ENCODE data around the gene YAP1.
"Not testable (repeated sequence)": the region's sequence is repeated elsewhere in the genome, so short reads cannot be mapped to it uniquely, and the experiment has no call there.

The YAP1 gene

GRCh38 chr11:102199673-102200072 lies 89.4 kb downstream of the YAP1 start:
- Histone ChIP-seq H3K4me1 (ENCODE audit: control insufficient read depth, insufficient read depth, low read length, unreplicated experiment) (peaks cover 28% of the 10 kb centered on the region), H3K27me3 (ENCODE audit: insufficient read depth, low read length) (no peaks in the 10 kb centered on the region), H3K79me2 (ENCODE audit: control insufficient read depth, insufficient read depth, low read length, unreplicated experiment) (peaks cover 29% of the 10 kb centered on the region), H3K27ac (ENCODE audit: low read depth, low read length) (no peak overlapping the region), H3K4me3 (ENCODE audit: low read depth, low read length) (no peak overlapping the region), H2AFZ (ENCODE audit: low read length, unreplicated experiment) (no peak overlapping the region), H3K36me3 (ENCODE audit: insufficient read depth, low read length) (peaks cover 16% of the 10 kb centered on the region)

DNA sequence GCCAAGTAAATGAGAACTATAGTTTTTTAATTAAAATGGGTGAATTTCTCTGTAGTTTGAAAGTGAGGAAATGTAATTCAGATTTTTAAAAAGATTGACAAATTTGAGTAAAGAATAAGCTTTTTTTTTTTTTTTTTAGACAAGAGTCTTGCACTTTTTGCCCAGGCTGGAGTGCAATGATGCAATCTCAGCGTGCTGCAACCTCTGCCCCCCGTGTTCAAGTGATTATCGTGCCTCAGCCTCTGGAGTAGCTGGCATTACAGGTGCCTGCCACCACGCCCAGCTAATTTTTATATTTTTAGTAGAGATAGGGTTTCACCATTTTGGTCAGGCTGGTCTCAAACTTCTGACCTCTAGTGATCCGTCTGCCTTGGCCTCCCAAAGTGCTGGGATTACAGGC lies 90.1 kb downstream of the YAP1 start:
- H3K27me3 ChIP-seq (ENCODE audit: insufficient read depth, low read length); H3K27ac ChIP-seq (ENCODE audit: low read depth, low read length); H3K36me3 ChIP-seq (ENCODE audit: insufficient read depth, low read length); H2AFZ ChIP-seq (ENCODE audit: low read length, unreplicated experiment); H3K4me3 ChIP-seq (ENCODE audit: low read depth, low read length): not testable (repeated sequence)
- peaks cover 26% of the 10 kb centered on the region for H3K79me2 ChIP-seq (ENCODE audit: control insufficient read depth, insufficient read depth, low read length, unreplicated experiment)
- peaks cover 28% of the 10 kb centered on the region for H3K4me1 ChIP-seq (ENCODE audit: control insufficient read depth, insufficient read depth, low read length, unreplicated experiment)

DNA sequence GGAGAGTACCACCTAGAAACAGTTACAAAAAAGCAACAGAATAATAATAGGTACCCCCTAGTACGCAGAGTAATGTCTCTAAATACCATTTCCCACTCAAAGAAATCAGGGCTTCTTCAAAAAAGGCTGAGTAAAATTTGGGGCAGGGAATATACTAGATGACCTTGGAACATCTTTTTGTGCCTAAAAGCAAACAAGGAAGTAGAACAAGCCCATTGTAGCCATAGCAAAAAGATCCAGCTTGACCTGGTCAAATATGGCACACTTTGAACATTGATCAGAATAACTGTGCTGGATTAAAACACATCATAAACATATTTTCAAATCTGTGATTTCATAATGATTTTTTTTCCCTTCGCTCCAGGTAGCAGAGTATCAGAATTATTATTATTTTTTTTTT lies 91.5 kb downstream of the YAP1 start:
- Histone ChIP-seq H3K36me3 (ENCODE audit: insufficient read depth, low read length) (peaks cover 12% of the 10 kb centered on the region; the same call in 1 of the 2 replicates), H3K4me1 (ENCODE audit: control insufficient read depth, insufficient read depth, low read length, unreplicated experiment) (peaks cover 16% of the 10 kb centered on the region), H3K27me3 (ENCODE audit: insufficient read depth, low read length) (no peaks in the 10 kb centered on the region), H3K27ac (ENCODE audit: low read depth, low read length) (no peak overlapping the region), H3K4me3 (ENCODE audit: low read depth, low read length) (no peak overlapping the region), H3K79me2 (ENCODE audit: control insufficient read depth, insufficient read depth, low read length, unreplicated experiment) (peaks cover 19% of the 10 kb centered on the region), H2AFZ (ENCODE audit: low read length, unreplicated experiment) (no peak overlapping the region)

DNA sequence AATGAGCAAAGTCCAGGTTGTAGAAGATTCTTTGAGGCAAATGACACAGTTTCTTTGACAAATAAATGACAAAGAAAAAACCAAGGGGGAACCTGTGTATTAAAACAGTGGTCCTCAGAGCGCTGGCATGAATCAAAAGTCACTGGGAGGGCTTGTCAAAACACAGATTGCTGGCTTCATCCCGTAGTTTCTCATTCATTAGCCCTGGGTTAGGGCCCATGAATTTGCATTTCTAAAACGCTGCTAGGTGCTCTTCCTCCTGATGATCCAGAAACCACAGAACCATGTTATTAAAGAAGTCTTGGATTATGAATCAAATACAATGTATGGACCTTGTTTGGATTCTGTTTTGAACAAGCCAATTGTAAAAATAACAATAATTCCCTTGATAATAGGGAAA lies 92.7 kb downstream of the YAP1 start:
- H3K27me3 ChIP-seq (ENCODE audit: insufficient read depth, low read length) = no peaks in the 10 kb centered on the region
- peaks cover 12% of the 10 kb centered on the region; the same call in 1 of the 2 replicates for H3K36me3 ChIP-seq (ENCODE audit: insufficient read depth, low read length)
- no peak overlapping the region for H3K4me3 ChIP-seq (ENCODE audit: low read depth, low read length)
- H2AFZ ChIP-seq (ENCODE audit: low read length, unreplicated experiment) = no peak overlapping the region
- no peak overlapping the region for H3K27ac ChIP-seq (ENCODE audit: low read depth, low read length)
- H3K79me2 ChIP-seq (ENCODE audit: control insufficient read depth, insufficient read depth, low read length, unreplicated experiment) = peaks cover 19% of the 10 kb centered on the region
- H3K4me1 ChIP-seq (ENCODE audit: control insufficient read depth, insufficient read depth, low read length, unreplicated experiment) = peaks cover 10% of the 10 kb centered on the region

DNA sequence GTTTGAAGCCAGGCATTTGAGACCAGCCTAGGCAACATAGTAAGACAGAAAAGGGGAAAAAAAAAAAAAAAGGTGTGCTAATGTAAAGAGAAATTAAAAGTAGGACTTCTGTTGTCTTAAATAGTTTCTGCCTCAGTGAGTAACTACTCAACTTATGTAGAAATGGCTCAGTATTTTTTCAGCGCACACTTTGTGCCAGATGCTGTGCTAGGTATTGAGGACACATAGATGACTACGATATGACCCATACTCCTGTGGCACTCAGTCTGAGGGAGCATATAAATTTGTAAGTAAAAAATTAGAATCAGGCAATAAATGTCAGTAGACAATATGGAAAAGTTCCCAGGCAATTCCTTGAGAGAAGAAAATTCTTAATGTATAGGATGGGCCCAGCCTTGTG lies 93.9 kb downstream of the YAP1 start:
- Histone ChIP-seq H3K79me2 (ENCODE audit: control insufficient read depth, insufficient read depth, low read length, unreplicated experiment) (peaks cover 16% of the 10 kb centered on the region), H3K27me3 (ENCODE audit: insufficient read depth, low read length) (no peaks in the 10 kb centered on the region), H3K4me1 (ENCODE audit: control insufficient read depth, insufficient read depth, low read length, unreplicated experiment) (peaks cover 10% of the 10 kb centered on the region), H2AFZ (ENCODE audit: low read length, unreplicated experiment) (no peak overlapping the region), H3K4me3 (ENCODE audit: low read depth, low read length) (no peak overlapping the region), H3K27ac (ENCODE audit: low read depth, low read length) (peak overlapping the region; percentile 42; the same call in 1 of the 2 replicates), H3K36me3 (ENCODE audit: insufficient read depth, low read length) (peaks cover 23% of the 10 kb centered on the region; the same call in 1 of the 2 replicates)

GRCh38 chr11:102205805-102206204 lies 95.6 kb downstream of the YAP1 start:
- Histone ChIP-seq H3K4me1 (ENCODE audit: control insufficient read depth, insufficient read depth, low read length, unreplicated experiment) (peaks cover 10% of the 10 kb centered on the region), H3K79me2 (ENCODE audit: control insufficient read depth, insufficient read depth, low read length, unreplicated experiment) (peaks cover 16% of the 10 kb centered on the region), H3K27ac (ENCODE audit: low read depth, low read length) (no peak overlapping the region), H2AFZ (ENCODE audit: low read length, unreplicated experiment) (no peak overlapping the region), H3K27me3 (ENCODE audit: insufficient read depth, low read length) (no peaks in the 10 kb centered on the region), H3K36me3 (ENCODE audit: insufficient read depth, low read length) (peaks cover 33% of the 10 kb centered on the region), H3K4me3 (ENCODE audit: low read depth, low read length) (no peak overlapping the region)

DNA sequence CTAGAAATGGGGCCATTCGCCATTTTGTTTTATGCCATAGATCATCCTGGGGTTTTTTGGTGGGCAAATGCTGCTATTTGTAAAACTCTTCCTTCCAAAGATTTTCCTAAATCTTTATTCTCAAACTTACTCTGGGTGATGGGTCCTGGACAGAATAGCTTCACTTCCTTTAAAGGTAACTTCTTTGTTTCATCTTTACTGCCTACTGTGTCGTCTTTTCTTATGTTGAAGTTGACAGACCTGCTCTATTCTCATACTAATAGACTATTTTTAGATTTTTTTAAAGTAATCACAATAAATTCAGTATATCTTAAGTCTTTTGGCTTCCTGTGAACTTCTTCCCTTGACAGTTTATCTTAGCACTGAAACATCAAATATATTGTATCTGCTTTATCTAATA lies 98.6 kb downstream of the YAP1 start:
- Histone ChIP-seq H3K27me3 (ENCODE audit: insufficient read depth, low read length) (no peaks in the 10 kb centered on the region), H2AFZ (ENCODE audit: low read length, unreplicated experiment) (no peak overlapping the region), H3K79me2 (ENCODE audit: control insufficient read depth, insufficient read depth, low read length, unreplicated experiment) (peaks cover 8% of the 10 kb centered on the region), H3K36me3 (ENCODE audit: insufficient read depth, low read length) (peaks cover 35% of the 10 kb centered on the region), H3K27ac (ENCODE audit: low read depth, low read length) (no peak overlapping the region), H3K4me1 (ENCODE audit: control insufficient read depth, insufficient read depth, low read length, unreplicated experiment) (peaks cover 3% of the 10 kb centered on the region), H3K4me3 (ENCODE audit: low read depth, low read length) (no peak overlapping the region)

DNA sequence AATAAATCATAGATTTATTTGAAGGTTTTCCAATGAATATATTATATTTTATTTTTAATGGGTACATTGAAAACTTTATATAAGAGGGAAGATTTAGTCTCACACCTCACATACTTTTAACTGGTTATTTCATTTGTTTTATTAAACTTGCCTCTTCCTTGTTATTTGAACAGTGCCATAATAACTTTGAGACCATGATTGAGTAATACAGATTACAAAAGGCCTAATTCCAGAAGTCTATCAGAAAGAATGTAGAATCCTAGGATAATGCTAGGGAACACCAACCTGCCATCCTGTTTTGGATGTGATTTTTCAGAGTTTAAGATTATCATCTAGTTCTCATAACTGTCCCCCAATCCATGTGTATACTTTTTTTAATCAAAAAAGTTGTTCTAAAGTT lies 104.4 kb downstream of the YAP1 start:
- Histone ChIP-seq H3K4me3 (ENCODE audit: low read depth, low read length) (no peak overlapping the region), H3K27ac (ENCODE audit: low read depth, low read length) (no peak overlapping the region), H3K36me3 (ENCODE audit: insufficient read depth, low read length) (peaks cover 39% of the 10 kb centered on the region), H3K4me1 (ENCODE audit: control insufficient read depth, insufficient read depth, low read length, unreplicated experiment) (no peaks in the 10 kb centered on the region), H3K27me3 (ENCODE audit: insufficient read depth, low read length) (no peaks in the 10 kb centered on the region), H3K79me2 (ENCODE audit: control insufficient read depth, insufficient read depth, low read length, unreplicated experiment) (no peaks in the 10 kb centered on the region), H2AFZ (ENCODE audit: low read length, unreplicated experiment) (no peak overlapping the region)

DNA sequence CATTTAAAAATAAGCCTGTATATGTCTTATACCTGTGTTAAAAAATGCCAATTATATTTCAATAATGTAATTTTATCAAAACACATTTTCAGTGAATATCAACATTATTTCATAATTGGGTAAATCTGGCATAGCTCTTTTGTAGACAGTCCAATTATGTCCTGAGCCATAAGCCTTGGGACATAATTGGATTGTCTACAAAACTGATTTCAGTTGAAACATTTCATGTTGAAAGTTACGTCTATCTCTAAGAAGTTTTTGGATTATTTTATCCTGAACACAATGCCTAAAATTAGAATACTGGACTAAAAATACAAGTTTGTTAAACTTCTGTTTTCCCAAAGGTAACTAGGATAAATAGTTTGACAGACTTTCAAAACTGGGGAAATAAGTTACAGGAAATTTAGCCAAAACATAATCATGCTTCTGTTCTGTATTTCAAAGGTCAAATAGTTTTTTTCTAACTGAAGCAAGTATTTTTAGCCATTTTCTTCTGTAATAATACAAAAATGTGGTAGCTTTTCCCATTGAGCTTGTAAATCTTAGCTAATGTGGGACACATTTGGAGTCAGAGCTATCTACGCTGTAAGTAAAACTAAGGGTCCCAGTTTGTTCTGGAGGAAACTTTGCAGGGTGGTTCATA lies 106.3 kb downstream of the YAP1 start:
- Histone ChIP-seq H3K27ac (ENCODE audit: low read depth, low read length) (no peak overlapping the region), H3K4me1 (ENCODE audit: control insufficient read depth, insufficient read depth, low read length, unreplicated experiment) (peaks cover 15% of the 10 kb centered on the region), H2AFZ (ENCODE audit: low read length, unreplicated experiment) (no peak overlapping the region), H3K27me3 (ENCODE audit: insufficient read depth, low read length) (no peaks in the 10 kb centered on the region), H3K36me3 (ENCODE audit: insufficient read depth, low read length) (peaks cover 45% of the 10 kb centered on the region), H3K79me2 (ENCODE audit: control insufficient read depth, insufficient read depth, low read length, unreplicated experiment) (peaks cover 7% of the 10 kb centered on the region), H3K4me3 (ENCODE audit: low read depth, low read length) (no peak overlapping the region)

DNA sequence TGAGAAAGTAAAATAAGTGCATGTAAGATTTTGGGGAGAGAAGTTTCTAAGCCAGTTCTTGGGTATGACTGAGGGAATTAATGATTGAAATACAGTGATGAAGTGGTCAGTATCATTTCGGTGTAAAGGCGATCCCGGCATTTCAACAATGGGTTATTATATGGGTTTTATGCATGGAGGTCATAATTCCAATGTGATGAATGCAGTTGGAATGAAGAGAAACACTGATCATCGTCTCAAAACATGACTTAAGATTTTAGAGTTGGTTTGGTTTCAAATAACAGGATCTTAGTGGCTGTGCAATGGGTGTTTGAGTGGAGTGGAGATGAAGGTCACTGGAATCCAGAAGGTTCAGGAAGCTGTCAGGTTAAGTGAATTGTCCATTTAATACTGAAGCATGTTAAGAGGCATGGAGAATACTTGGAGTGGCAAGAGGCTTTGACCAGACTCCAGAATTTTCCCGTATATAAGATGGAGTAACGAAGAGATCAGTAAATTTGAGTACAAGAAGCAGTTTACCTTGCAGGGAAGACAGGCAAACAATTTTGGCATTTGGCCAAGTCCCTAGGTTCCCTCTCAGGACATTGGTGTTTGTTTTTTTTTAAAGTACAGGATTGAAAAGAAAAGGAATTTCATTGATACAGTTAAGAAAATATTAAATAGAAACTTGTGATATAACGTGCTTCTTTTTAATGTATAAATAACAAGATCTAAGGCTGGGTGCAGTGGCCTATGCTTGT lies 110.7 kb downstream of the YAP1 start:
- H2AFZ ChIP-seq (ENCODE audit: low read length, unreplicated experiment) = no peak overlapping the region
- peak overlapping the region; percentile 27 for H3K27ac ChIP-seq (ENCODE audit: low read depth, low read length)
- peaks cover 52% of the 10 kb centered on the region for H3K36me3 ChIP-seq (ENCODE audit: insufficient read depth, low read length)
- no peak overlapping the region for H3K4me3 ChIP-seq (ENCODE audit: low read depth, low read length)
- H3K27me3 ChIP-seq (ENCODE audit: insufficient read depth, low read length) = no peaks in the 10 kb centered on the region
- peaks cover 18% of the 10 kb centered on the region for H3K79me2 ChIP-seq (ENCODE audit: control insufficient read depth, insufficient read depth, low read length, unreplicated experiment)
- H3K4me1 ChIP-seq (ENCODE audit: control insufficient read depth, insufficient read depth, low read length, unreplicated experiment) = peaks cover 30% of the 10 kb centered on the region

- Histone ChIP-seq H3K27me3 (ENCODE audit: insufficient read depth, low read length) (no peaks in the 10 kb centered on the region), H3K4me3 (ENCODE audit: low read depth, low read length) (no peak overlapping the region), H2AFZ (ENCODE audit: low read length, unreplicated experiment) (no peak overlapping the region), H3K36me3 (ENCODE audit: insufficient read depth, low read length) (peaks cover 43% of the 10 kb centered on the region), H3K27ac (ENCODE audit: low read depth, low read length) (peak overlapping the region; percentile 90), H3K4me1 (ENCODE audit: control insufficient read depth, insufficient read depth, low read length, unreplicated experiment) (peaks cover 44% of the 10 kb centered on the region), H3K79me2 (ENCODE audit: control insufficient read depth, insufficient read depth, low read length, unreplicated experiment) (peaks cover 18% of the 10 kb centered on the region)
These were observed 113.6 kb downstream of the YAP1 start for GRCh38 chr11:102223859-102224258.

All from ACC112 (cell line).